Peyer's patch (tissue), 4 donors: ENCODE data around the gene C4orf36. TPM values are rescaled to one million over a fixed set of nuclear protein-coding genes. Genes with fewer than 3 reads are reported as not detected.

Experiments
- DNase-seq, 3 donors: peaks; one replicate each; pipeline ENCODE4 v3.0.0-alpha.2; 2017 to 2019
- H3K27ac ChIP-seq, 4 donors: fragments of 200-600 bp; sonication (generic); one replicate each; pipeline ENCODE4 v1.5.1; 2016 to 2019
- H3K27me3 ChIP-seq, 2 donors: fragments of 200-600 bp; sonication (generic); one replicate each; pipeline ENCODE4 v1.5.1; 2019
- H3K36me3 ChIP-seq, 3 donors: fragments of 200-600 bp; sonication (generic); one replicate each; pipeline ENCODE4 v1.5.1; 2016 to 2019
- H3K4me1 ChIP-seq, 4 donors: fragments of 200-600 bp; sonication (generic); one replicate each; pipeline ENCODE4 v1.5.1; 2016 to 2019
- H3K4me3 ChIP-seq, 4 donors: fragments of 200-600 bp; sonication (generic); 1 replicate in 3 of 4; 2 replicates in 1 of 4; pipeline ENCODE4 v1.5.1; 2016 to 2019; ENCODE audit warnings: mild to moderate bottlenecking in 1 of 4
- H3K9me3 ChIP-seq, 4 donors: fragments of 200-600 bp; sonication (generic); one replicate each; pipeline ENCODE4 v1.5.1; 2016 to 2019; ENCODE audit warnings: mild to moderate bottlenecking in 1 of 4
- CTCF ChIP-seq, 6 experiments: fragments of 450-650 bp in 4 of 6; fragments of 200-600 bp in 2 of 6; sonication (generic) in 1 of 6; IDR thresholded peaks; one replicate each; pipeline ENCODE4 v1.5.1; 2017 to 2019; ENCODE audit warnings: antibody characterized with exemption in 6 of 6, mild to moderate bottlenecking in 3 of 6, moderate library complexity in 1 of 6
- POLR2A ChIP-seq, 2 donors: fragments of 450-650 bp; IDR thresholded peaks; one replicate each; pipeline ENCODE4 v1.5.1; 2017; ENCODE audit warnings: antibody characterized with exemption in 2 of 2, mild to moderate bottlenecking in 2 of 2, moderate library complexity in 2 of 2
- total RNA-seq, 4 donors: library from RNA; depleted of rRNA; stranded (reverse); fragments of >200 nt; gene quantifications; one replicate each; pipeline ENCODE4 v1.1.0, GENCODE V29; 2016

The C4orf36 gene
- total RNA-seq, 4 donors from 2014 or later, result 1.7 to 6.6 TPM; not detected in 2

GRCh38 chr4:86935566-86935852 lies 43.3 kb upstream of the C4orf36 start:
- Histone ChIP-seq H3K27me3 (no peaks in the 10 kb centered on the region), H3K27ac (peak overlapping the region; percentile 95 to 98 (median 96)), H3K9me3 (no peaks in the 10 kb centered on the region), H3K4me3 (peak overlapping the region; percentile 79 to 95 (median 90)), H3K36me3 (no peaks in the 10 kb centered on the region), H3K4me1 (peaks cover 6 to 32% (median 19%) of the 10 kb centered on the region in 4 donors)
- DNase-seq, result no peak
- no peak for TF ChIP-seq POLR2A (IDR thresholded peaks at IDR 0.05)
- TF ChIP-seq CTCF (IDR thresholded peaks at IDR 0.05), result no peak

- H3K4me1 ChIP-seq, result peaks cover under 1 to 27% (median 16%) of the 10 kb centered on the region in 4 donors
- H3K27ac ChIP-seq, result peak within 1 kb of the TSS; percentile 95 to 98 (median 96)
- DNase-seq, result peak; percentile 86 to 98 (median 95)
- TF ChIP-seq CTCF (IDR thresholded peaks at IDR 0.05) (peak; percentile 18 to 62 (median 54)), POLR2A (IDR thresholded peaks at IDR 0.05) (peak; percentile 79 to 91)
- no peaks in the 10 kb centered on the region for H3K9me3 ChIP-seq
- no peaks in the 10 kb centered on the region for H3K36me3 ChIP-seq
- peak within 1 kb of the TSS; percentile 79 to 95 (median 90) for H3K4me3 ChIP-seq
- H3K27me3 ChIP-seq, result no peaks in the 10 kb centered on the region
These were observed 42.7 kb upstream of the C4orf36 start, which contains the start of gene AFF1 for GRCh38 chr4:86934771-86935565. Gene AFF1, plus strand, starts transcription at chr4:86935011. Its CDS starts 13,523 bp downstream, at chr4:86948534.

- Histone ChIP-seq H3K36me3 (no peaks in the 10 kb centered on the region), H3K9me3 (no peaks in the 10 kb centered on the region), H3K4me1 (peaks cover 0 to 27% (median 10%) of the 10 kb centered on the region in 4 donors), H3K4me3 (peak overlapping the region; percentile 79 to 95 (median 90)), H3K27ac (peak overlapping the region; percentile 95 to 98 (median 96)), H3K27me3 (no peaks in the 10 kb centered on the region)
- no peak for DNase-seq
- TF ChIP-seq CTCF (IDR thresholded peaks at IDR 0.05) (no peak), POLR2A (IDR thresholded peaks at IDR 0.05) (no peak)
These were observed 42.0 kb upstream of the C4orf36 start for GRCh38 chr4:86934147-86934770.

GRCh38 chr4:86928400-86929255 lies 36.4 kb upstream of the C4orf36 start:
- no peak for TF ChIP-seq CTCF (IDR thresholded peaks at IDR 0.05)
- TF ChIP-seq POLR2A (IDR thresholded peaks at IDR 0.05), result no peak
- Histone ChIP-seq H3K27ac (no peak overlapping the region), H3K27me3 (no peaks in the 10 kb centered on the region), H3K4me3 (no peak overlapping the region), H3K9me3 (no peaks in the 10 kb centered on the region), H3K36me3 (peaks cover 0 to 5% (median 0%) of the 10 kb centered on the region in 3 donors), H3K4me1 (peaks cover 0 to 1% (median 0%) of the 10 kb centered on the region in 4 donors)
- no peak for DNase-seq

GRCh38 chr4:86927843-86928395 lies 35.7 kb upstream of the C4orf36 start:
- Histone ChIP-seq H3K27me3 (no peaks in the 10 kb centered on the region), H3K27ac (no peak overlapping the region), H3K36me3 (peaks cover 0 to 5% (median 0%) of the 10 kb centered on the region in 3 donors), H3K4me1 (no peaks in the 10 kb centered on the region), H3K9me3 (no peaks in the 10 kb centered on the region), H3K4me3 (no peak overlapping the region)
- TF ChIP-seq CTCF (IDR thresholded peaks at IDR 0.05) (no peak), POLR2A (IDR thresholded peaks at IDR 0.05) (no peak)
- peak in 1 of 3 donors; percentile 57 for DNase-seq
